ENCODE measurements around the gene VDR.

DNA sequence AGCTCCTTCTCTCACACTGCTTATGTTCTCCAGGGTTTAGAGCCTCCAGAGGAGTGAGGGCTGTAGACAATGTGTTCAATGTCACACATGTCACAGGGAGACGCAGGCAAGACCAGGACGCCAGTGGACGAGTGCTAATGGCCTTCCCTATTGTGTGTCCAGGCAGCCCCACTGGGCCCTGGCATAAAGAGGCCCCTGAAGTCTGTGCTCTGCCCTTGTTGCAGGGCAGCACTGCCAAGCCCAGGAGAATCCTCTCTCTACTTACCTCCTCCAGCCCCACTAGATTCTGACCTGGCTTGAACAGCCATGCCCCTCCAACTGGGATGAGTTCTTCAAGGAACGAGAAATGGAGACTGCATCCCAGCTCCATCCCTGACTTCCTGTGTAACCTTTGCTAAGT is 33.8 kb upstream of the VDR start:
- TF ChIP-seq, protein P1, sequence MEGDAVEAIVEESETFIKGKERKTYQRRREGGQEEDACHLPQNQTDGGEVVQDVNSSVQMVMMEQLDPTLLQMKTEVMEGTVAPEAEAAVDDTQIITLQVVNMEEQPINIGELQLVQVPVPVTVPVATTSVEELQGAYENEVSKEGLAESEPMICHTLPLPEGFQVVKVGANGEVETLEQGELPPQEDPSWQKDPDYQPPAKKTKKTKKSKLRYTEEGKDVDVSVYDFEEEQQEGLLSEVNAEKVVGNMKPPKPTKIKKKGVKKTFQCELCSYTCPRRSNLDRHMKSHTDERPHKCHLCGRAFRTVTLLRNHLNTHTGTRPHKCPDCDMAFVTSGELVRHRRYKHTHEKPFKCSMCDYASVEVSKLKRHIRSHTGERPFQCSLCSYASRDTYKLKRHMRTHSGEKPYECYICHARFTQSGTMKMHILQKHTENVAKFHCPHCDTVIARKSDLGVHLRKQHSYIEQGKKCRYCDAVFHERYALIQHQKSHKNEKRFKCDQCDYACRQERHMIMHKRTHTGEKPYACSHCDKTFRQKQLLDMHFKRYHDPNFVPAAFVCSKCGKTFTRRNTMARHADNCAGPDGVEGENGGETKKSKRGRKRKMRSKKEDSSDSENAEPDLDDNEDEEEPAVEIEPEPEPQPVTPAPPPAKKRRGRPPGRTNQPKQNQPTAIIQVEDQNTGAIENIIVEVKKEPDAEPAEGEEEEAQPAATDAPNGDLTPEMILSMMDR (IDR thresholded peaks at IDR 0.05; ENCODE audit: borderline replicate concordance, extremely low read depth, low read length, poor library complexity, severe bottlenecking), result no peak
- no peak for TF ChIP-seq EZH2 (IDR thresholded peaks at IDR 0.05; ENCODE audit: borderline replicate concordance, low read depth, low read length, severe bottlenecking)

Measured in DND-41 (cell line).